ENCODE results near the gene HES7. TPM values are rescaled to one million over a fixed set of nuclear protein-coding genes. Genes with fewer than 3 reads are reported as not detected.

The HES7 gene
- total RNA-seq, 1 donor from 2014 or later, result 0.35 TPM

- no peak for TF ChIP-seq CTCF (conservative IDR thresholded peaks at IDR 0.05; ENCODE audit: low read depth, low read length)
- DNase-seq (ENCODE audit: low read depth), result no peak
- peak overlapping the region; percentile 72 for H3K4me3 ChIP-seq (ENCODE audit: low read depth, low read length)
Observed at GRCh38 chr17:8125154-8125946, 1.4 kb upstream of the HES7 start.

- H3K4me3 ChIP-seq (ENCODE audit: low read depth, low read length), result peak overlapping the region; percentile 75
- no peak for TF ChIP-seq CTCF (conservative IDR thresholded peaks at IDR 0.05; ENCODE audit: low read depth, low read length)
- no peak for DNase-seq (ENCODE audit: low read depth)
Observed at GRCh38 chr17:8124350-8125153, 646 bp upstream of the HES7 start.

GRCh38 chr17:8122924-8123694 is 797 bp downstream of the HES7 start:
- peak overlapping the region; percentile 75 for H3K4me3 ChIP-seq (ENCODE audit: low read depth, low read length)
- no peak for DNase-seq (ENCODE audit: low read depth)
- TF ChIP-seq CTCF (conservative IDR thresholded peaks at IDR 0.05; ENCODE audit: low read depth, low read length), result no peak

GRCh38 chr17:8122422-8122923 is 1.4 kb downstream of the HES7 start:
- no peak for TF ChIP-seq CTCF (conservative IDR thresholded peaks at IDR 0.05; ENCODE audit: low read depth, low read length)
- peak overlapping the region; percentile 75 for H3K4me3 ChIP-seq (ENCODE audit: low read depth, low read length)
- DNase-seq (ENCODE audit: low read depth), result no peak

GRCh38 chr17:8121681-8122421 is 2.1 kb downstream of the HES7 start:
- DNase-seq (ENCODE audit: low read depth), result no peak
- peak overlapping the region; percentile 75 for H3K4me3 ChIP-seq (ENCODE audit: low read depth, low read length)
- TF ChIP-seq CTCF (conservative IDR thresholded peaks at IDR 0.05; ENCODE audit: low read depth, low read length), result peak; percentile 53

GRCh38 chr17:8121407-8121680 is 2.6 kb downstream of the HES7 start:
- no peak for DNase-seq (ENCODE audit: low read depth)
- TF ChIP-seq CTCF (conservative IDR thresholded peaks at IDR 0.05; ENCODE audit: low read depth, low read length), result no peak
- peak overlapping the region; percentile 75 for H3K4me3 ChIP-seq (ENCODE audit: low read depth, low read length)
